Uterus (tissue), 4 donors: ENCODE data around the gene STAC3. TPM values are rescaled to one million over a fixed set of nuclear protein-coding genes. Genes with fewer than 3 reads are reported as not detected.

Experiments used
- DNase-seq, 2 donors: peaks; one replicate each; pipeline ENCODE4 v3.0.0-alpha.2; 2019 to 2020
- H3K27ac ChIP-seq, 2 donors: fragments of 200-600 bp; sonication (generic); 1 replicate in 1 of 2; 2 replicates in 1 of 2; pipeline ENCODE4 v1.5.1; 2016 to 2018
- H3K27me3 ChIP-seq, 2 donors: fragments of 200-600 bp; sonication (generic); one replicate each; pipeline ENCODE4 v1.5.1; 2018 to 2019; ENCODE audit warnings: control low read depth in 1 of 2
- H3K36me3 ChIP-seq, 2 donors: fragments of 200-600 bp; sonication (generic); one replicate each; pipeline ENCODE4 v1.5.1; 2019; ENCODE audit warnings: control low read depth in 1 of 2
- H3K4me1 ChIP-seq, 2 donors: fragments of 200-600 bp; sonication (generic); one replicate each; pipeline ENCODE4 v1.5.1; 2018 to 2019; ENCODE audit warnings: control low read depth in 1 of 2
- H3K4me3 ChIP-seq, 2 donors: fragments of 200-600 bp; sonication (generic); 1 replicate in 1 of 2; 2 replicates in 1 of 2; pipeline ENCODE4 v1.5.1; 2018 to 2019; ENCODE audit warnings: mild to moderate bottlenecking in 1 of 2
- H3K9me3 ChIP-seq, 2 donors: fragments of 200-600 bp; sonication (generic); one replicate each; pipeline ENCODE4 v1.5.1; 2019; ENCODE audit warnings: control low read depth in 1 of 2
- POLR2A ChIP-seq, 2 donors: fragments of 450-650 bp; IDR thresholded peaks; one replicate each; pipeline ENCODE4 v1.6.1; 2016; ENCODE audit warnings: antibody characterized with exemption in 2 of 2, mild to moderate bottlenecking in 1 of 2, moderate library complexity in 1 of 2
- intact Hi-C: fragments of 100-400 bp; cut with DNase I; formaldehyde crosslinking; loops from one replicate; pipeline ENCODE4 v1.15.1; 2023; ENCODE audit warnings: low total_unique reads
- total RNA-seq, 4 donors: library from RNA; depleted of rRNA in 3 of 4; stranded (reverse); fragments of >200 nt in 3 of 4; gene quantifications; one replicate each; pipeline versions ENCODE4 v1.1.0 to v1.2.4, GENCODE V29; 2014 to 2023
- TF ChIP-seq, protein P1 (sequence below), 4 experiments: fragments of 200-600 bp in 2 of 4; fragments of 450-650 bp in 2 of 4; sonication (generic) in 2 of 4; IDR thresholded peaks; one replicate each; pipeline ENCODE4 v1.5.1; 2016 to 2019; ENCODE audit warnings: antibody characterized with exemption in 4 of 4, mild to moderate bottlenecking in 2 of 4, moderate library complexity in 1 of 4
- donor health status: DM: yes; HTN: yes; CAD: no.

STAC3 gene
- total RNA-seq, 4 donors from 2014 or later, result 1.0 to 2.8 TPM; not detected in 2

DNA sequence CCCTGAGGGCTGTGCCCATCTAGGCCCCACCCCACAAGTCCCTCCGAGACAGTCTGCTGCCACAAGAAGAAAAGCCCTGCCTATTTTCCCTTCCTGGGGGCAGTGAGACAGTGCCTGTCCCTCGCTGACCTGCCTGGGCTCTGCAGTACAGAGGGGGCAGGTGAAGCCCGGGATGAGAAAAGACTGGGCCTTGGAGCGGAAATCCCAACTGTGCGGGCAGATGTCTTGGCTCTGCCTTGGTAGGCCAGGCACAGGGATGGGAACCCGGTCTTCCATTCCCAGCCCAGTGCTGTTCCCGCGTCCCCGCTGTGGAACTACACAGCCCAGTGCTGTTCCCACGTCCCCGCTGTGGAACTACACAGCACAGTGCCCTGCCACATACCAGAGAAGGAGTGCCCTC lies 47.2 kb downstream of the STAC3 start:
- intact Hi-C loops, result no loop called here

DNA sequence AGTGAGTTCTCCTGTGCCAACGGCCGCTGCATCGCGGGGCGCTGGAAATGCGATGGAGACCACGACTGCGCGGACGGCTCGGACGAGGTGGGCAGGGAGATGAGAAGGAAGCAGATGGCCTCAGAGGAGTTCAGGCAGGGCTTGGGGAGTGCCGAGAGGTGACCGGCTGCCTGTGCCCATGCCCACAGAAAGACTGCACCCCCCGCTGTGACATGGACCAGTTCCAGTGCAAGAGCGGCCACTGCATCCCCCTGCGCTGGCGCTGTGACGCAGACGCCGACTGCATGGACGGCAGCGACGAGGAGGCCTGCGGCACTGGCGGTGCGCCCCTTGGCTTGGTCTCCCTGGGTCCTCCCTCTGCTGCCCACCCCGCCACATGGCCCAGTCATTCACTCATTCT lies 47.8 kb downstream of the STAC3 start:
- intact Hi-C loops, result no loop called here

More for the DNA sequence above, 47.2 kb downstream of the STAC3 start:
- no peaks in the 10 kb centered on the region for H3K4me1 ChIP-seq
- TF ChIP-seq, protein P1, sequence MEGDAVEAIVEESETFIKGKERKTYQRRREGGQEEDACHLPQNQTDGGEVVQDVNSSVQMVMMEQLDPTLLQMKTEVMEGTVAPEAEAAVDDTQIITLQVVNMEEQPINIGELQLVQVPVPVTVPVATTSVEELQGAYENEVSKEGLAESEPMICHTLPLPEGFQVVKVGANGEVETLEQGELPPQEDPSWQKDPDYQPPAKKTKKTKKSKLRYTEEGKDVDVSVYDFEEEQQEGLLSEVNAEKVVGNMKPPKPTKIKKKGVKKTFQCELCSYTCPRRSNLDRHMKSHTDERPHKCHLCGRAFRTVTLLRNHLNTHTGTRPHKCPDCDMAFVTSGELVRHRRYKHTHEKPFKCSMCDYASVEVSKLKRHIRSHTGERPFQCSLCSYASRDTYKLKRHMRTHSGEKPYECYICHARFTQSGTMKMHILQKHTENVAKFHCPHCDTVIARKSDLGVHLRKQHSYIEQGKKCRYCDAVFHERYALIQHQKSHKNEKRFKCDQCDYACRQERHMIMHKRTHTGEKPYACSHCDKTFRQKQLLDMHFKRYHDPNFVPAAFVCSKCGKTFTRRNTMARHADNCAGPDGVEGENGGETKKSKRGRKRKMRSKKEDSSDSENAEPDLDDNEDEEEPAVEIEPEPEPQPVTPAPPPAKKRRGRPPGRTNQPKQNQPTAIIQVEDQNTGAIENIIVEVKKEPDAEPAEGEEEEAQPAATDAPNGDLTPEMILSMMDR (IDR thresholded peaks at IDR 0.05), result no peak
- TF ChIP-seq POLR2A (IDR thresholded peaks at IDR 0.05), result no peak
- H3K27me3 ChIP-seq, result no peaks in the 10 kb centered on the region
- no peak for DNase-seq
- H3K27ac ChIP-seq, result no peak overlapping the region
- H3K9me3 ChIP-seq, result no peaks in the 10 kb centered on the region
- H3K4me3 ChIP-seq, result no peak overlapping the region
- no peaks in the 10 kb centered on the region for H3K36me3 ChIP-seq

DNA sequence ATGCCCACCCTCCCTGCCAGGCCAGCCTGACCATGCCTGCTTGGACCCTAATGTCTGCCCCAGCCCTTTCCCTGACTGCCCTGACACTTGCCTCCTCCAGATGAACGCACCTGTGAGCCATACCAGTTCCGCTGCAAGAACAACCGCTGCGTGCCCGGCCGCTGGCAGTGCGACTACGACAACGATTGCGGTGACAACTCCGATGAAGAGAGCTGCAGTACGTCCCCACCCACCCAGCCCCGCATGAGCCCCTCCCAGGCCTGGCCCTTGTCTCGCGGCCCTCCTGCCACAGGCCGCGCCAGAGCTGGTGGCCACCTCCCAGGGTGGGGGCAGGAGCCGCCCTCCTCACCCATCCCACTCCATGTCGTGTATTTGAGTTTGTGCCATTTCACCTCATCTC lies 48.7 kb downstream of the STAC3 start:
- no peaks in the 10 kb centered on the region for H3K9me3 ChIP-seq
- DNase-seq, result no peak
- H3K27ac ChIP-seq, result no peak overlapping the region
- H3K36me3 ChIP-seq, result no peaks in the 10 kb centered on the region
- no peaks in the 10 kb centered on the region for H3K27me3 ChIP-seq
- no peak overlapping the region for H3K4me3 ChIP-seq
- H3K4me1 ChIP-seq, result no peaks in the 10 kb centered on the region
- intact Hi-C loops, result no loop called here
- TF ChIP-seq, protein P1 (IDR thresholded peaks at IDR 0.05), result no peak
- no peak for TF ChIP-seq POLR2A (IDR thresholded peaks at IDR 0.05)

More for the DNA sequence above, 47.8 kb downstream of the STAC3 start:
- no peaks in the 10 kb centered on the region for H3K36me3 ChIP-seq
- no peak overlapping the region for H3K4me3 ChIP-seq
- H3K27ac ChIP-seq, result no peak overlapping the region
- no peaks in the 10 kb centered on the region for H3K27me3 ChIP-seq
- TF ChIP-seq, protein P1 (IDR thresholded peaks at IDR 0.05), result no peak
- no peak for TF ChIP-seq POLR2A (IDR thresholded peaks at IDR 0.05)
- H3K9me3 ChIP-seq, result no peaks in the 10 kb centered on the region
- no peaks in the 10 kb centered on the region for H3K4me1 ChIP-seq
- no peak for DNase-seq

DNA sequence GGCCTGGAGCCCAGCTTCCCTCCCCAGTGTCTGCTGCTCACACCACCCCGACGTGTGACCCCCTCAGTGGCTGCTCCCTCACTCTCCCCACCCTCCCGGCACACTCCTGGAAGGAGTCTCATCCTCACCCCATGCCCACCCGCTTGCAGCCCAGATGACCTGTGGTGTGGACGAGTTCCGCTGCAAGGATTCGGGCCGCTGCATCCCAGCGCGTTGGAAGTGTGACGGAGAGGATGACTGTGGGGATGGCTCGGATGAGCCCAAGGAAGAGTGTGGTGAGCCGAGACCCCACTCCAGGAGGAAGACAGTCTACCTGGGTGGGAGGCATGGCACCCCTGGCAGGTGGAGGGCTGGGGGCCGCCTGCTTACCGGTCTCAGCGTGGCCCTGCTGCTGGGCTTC lies 49.4 kb downstream of the STAC3 start:
- intact Hi-C loops, result no loop called here
- Histone ChIP-seq H3K27me3 (no peaks in the 10 kb centered on the region), H3K4me3 (no peak overlapping the region), H3K27ac (no peak overlapping the region), H3K36me3 (no peaks in the 10 kb centered on the region), H3K4me1 (no peaks in the 10 kb centered on the region), H3K9me3 (no peaks in the 10 kb centered on the region)
- no peak for DNase-seq
- TF ChIP-seq POLR2A (IDR thresholded peaks at IDR 0.05), result no peak
- TF ChIP-seq, protein P1 (IDR thresholded peaks at IDR 0.05), result no peak

DNA sequence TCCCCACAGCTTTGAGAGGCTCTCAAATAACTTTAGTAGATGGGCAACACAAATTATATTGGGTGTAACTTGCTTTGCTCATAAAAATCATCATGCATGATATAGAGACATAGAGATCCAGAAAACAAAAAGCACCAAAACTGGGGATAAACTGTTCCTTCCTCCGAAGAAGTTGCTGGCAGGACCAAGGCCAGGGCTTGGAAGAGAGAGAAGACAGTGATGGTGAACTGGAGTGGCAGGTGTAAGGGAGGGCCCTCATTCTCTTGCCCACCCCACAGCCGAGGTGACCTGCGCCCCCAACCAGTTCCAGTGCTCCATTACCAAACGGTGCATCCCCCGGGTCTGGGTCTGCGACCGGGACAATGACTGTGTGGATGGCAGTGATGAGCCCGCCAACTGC lies 49.8 kb downstream of the STAC3 start:
- TF ChIP-seq POLR2A (IDR thresholded peaks at IDR 0.05), result no peak
- TF ChIP-seq, protein P1 (IDR thresholded peaks at IDR 0.05), result no peak
- Histone ChIP-seq H3K27ac (no peak overlapping the region), H3K4me1 (no peaks in the 10 kb centered on the region), H3K4me3 (no peak overlapping the region), H3K27me3 (no peaks in the 10 kb centered on the region), H3K36me3 (no peaks in the 10 kb centered on the region), H3K9me3 (no peaks in the 10 kb centered on the region)
- intact Hi-C loops, result no loop called here
- DNase-seq, result no peak
